CD14-positive monocyte (primary cell): ENCODE data around the gene HCRT. TPM values are rescaled to one million over a fixed set of nuclear protein-coding genes. Genes with fewer than 3 reads are reported as not detected.

Experiments used
- DNase-seq, 3 donors: peaks; one replicate each; pipeline ENCODE4 v3.0.0-alpha.2; 2011 to 2022
- H2AFZ ChIP-seq: 2 replicates; pipeline ENCODE4 v1.6.0; 2012; ENCODE audit warnings: mild to moderate bottlenecking, low read depth, low read length, inconsistent platforms; ENCODE audit not compliant: insufficient read depth, poor library complexity, severe bottlenecking
- H3K27ac ChIP-seq, 2 donors: 1 replicate in 1 of 2; 2 replicates in 1 of 2; pipeline ENCODE4 v1.5.1; 2012 to 2013; ENCODE audit warnings: low read length in 2 of 2, control low read depth in 1 of 2, inconsistent platforms in 1 of 2, low read depth in 1 of 2, mild to moderate bottlenecking in 1 of 2
- H3K27me3 ChIP-seq, 2 donors: one replicate each; pipeline versions ENCODE4 v1.6.0 to v1.6.1; 2011 to 2013; ENCODE audit warnings: low read length in 2 of 2; ENCODE audit not compliant: control insufficient read depth in 2 of 2, insufficient read depth in 2 of 2
- H3K36me3 ChIP-seq, 2 donors: replicated peaks in 1 of 2; 1 replicate in 1 of 2; 2 replicates in 1 of 2; pipeline versions ENCODE4 v1.5.1 to v1.6.1; 2012 to 2013; ENCODE audit warnings: low read length in 2 of 2, control low read depth in 1 of 2, inconsistent platforms in 1 of 2, mild to moderate bottlenecking in 1 of 2; ENCODE audit not compliant: insufficient read depth in 2 of 2, control insufficient read depth in 1 of 2
- H3K4me1 ChIP-seq, 2 donors: 1 replicate in 1 of 2; 2 replicates in 1 of 2; pipeline versions ENCODE4 v1.5.1 to v1.6.1; 2012 to 2013; ENCODE audit warnings: low read length in 2 of 2, control low read depth in 1 of 2, inconsistent platforms in 1 of 2, mild to moderate bottlenecking in 1 of 2, moderate library complexity in 1 of 2; ENCODE audit not compliant: insufficient read depth in 2 of 2, control insufficient read depth in 1 of 2
- H3K4me2 ChIP-seq: replicated peaks from 2 replicates; pipeline ENCODE3; 2012; ENCODE audit warnings: low read length, moderate library complexity, mild to moderate bottlenecking; ENCODE audit not compliant: poor library complexity, severe bottlenecking; ENCODE audit errors: extremely low read depth
- H3K4me3 ChIP-seq, 3 experiments: fragments of 200-600 bp in 1 of 3; sonication (generic) in 1 of 3; replicated peaks in 1 of 3; 1 replicate in 2 of 3; 2 replicates in 1 of 3; pipeline ENCODE4 v1.5.1; 2011 to 2013; ENCODE audit warnings: low read length in 3 of 3, mild to moderate bottlenecking in 3 of 3, control low read depth in 2 of 3, low read depth in 2 of 3, inconsistent platforms in 1 of 3, moderate library complexity in 1 of 3
- H3K79me2 ChIP-seq: 2 replicates; pipeline ENCODE4 v1.6.0; 2012; ENCODE audit warnings: mild to moderate bottlenecking, control low read depth, inconsistent platforms, low read length, moderate library complexity; ENCODE audit not compliant: insufficient read depth
- H3K9ac ChIP-seq: 2 replicates; pipeline ENCODE4 v1.6.0; 2017; ENCODE audit warnings: low read length, mild to moderate bottlenecking; ENCODE audit not compliant: insufficient read depth, poor library complexity, severe bottlenecking
- H3K9me3 ChIP-seq, 2 donors: replicated peaks in 1 of 2; 1 replicate in 1 of 2; 2 replicates in 1 of 2; pipeline versions ENCODE4 v1.5.1 to v1.6.1; 2012 to 2013; ENCODE audit warnings: low read length in 2 of 2, control low read depth in 1 of 2; ENCODE audit not compliant: control insufficient read depth in 1 of 2, insufficient read depth in 1 of 2
- H4K20me1 ChIP-seq: 2 replicates; pipeline ENCODE4 v1.6.0; 2012; ENCODE audit warnings: mild to moderate bottlenecking, low read length, control low read depth, moderate library complexity; ENCODE audit not compliant: insufficient read depth
- H3K27ac Mint-ChIP-seq, 7 donors: one replicate each; pipeline ENCODE4 v1.8.0; 2020; ENCODE audit warnings: mild to moderate bottlenecking in 7 of 7, mixed read lengths in 7 of 7, moderate library complexity in 6 of 7, inconsistent platforms in 2 of 7
- H3K27me3 Mint-ChIP-seq, 3 donors: one replicate each; pipeline ENCODE4 v1.8.0; 2021 to 2022; ENCODE audit warnings: low read depth in 3 of 3, mild to moderate bottlenecking in 3 of 3, mixed read lengths in 3 of 3, moderate library complexity in 3 of 3, inconsistent platforms in 1 of 3
- H3K36me3 Mint-ChIP-seq, 2 donors: one replicate each; pipeline ENCODE4 v1.8.0; 2020; ENCODE audit warnings: mixed read lengths in 2 of 2, inconsistent platforms in 1 of 2, mild to moderate bottlenecking in 1 of 2
- H3K4me1 Mint-ChIP-seq: one replicate; pipeline ENCODE4 v1.8.0; 2020; ENCODE audit warnings: mild to moderate bottlenecking, mixed read lengths
- H3K4me3 Mint-ChIP-seq, 2 donors: one replicate each; pipeline ENCODE4 v1.8.0; 2020; ENCODE audit warnings: mild to moderate bottlenecking in 2 of 2, mixed read lengths in 2 of 2, moderate library complexity in 1 of 2
- H3K9me3 Mint-ChIP-seq, 7 donors: one replicate each; pipeline ENCODE4 v1.8.0; 2020 to 2022; ENCODE audit warnings: mixed read lengths in 7 of 7, mild to moderate bottlenecking in 6 of 7, moderate library complexity in 6 of 7, inconsistent platforms in 2 of 7
- WGBS: methylation state at CpG from one replicate; pipeline ENCODE4 v1.1.5; 2013; ENCODE audit warnings: missing lambda C conversion rate; ENCODE audit not compliant: insufficient coverage; 5-methylcytosine and 5-hydroxymethylcytosine counted together
- intact Hi-C, 2 donors: fragments of 100-400 bp; cut with micrococcal nuclease; formaldehyde crosslinking; loops; one replicate each; pipeline versions ENCODE4 v1.15.0 to v1.15.1; 2023
- polyA plus RNA-seq, 3 donors: library from polyadenylated mRNA; depleted of rRNA in 1 of 3; unstranded in 2 of 3; stranded (reverse) in 1 of 3; fragments of 300-500 nt in 2 of 3; fragments of >200 nt in 1 of 3; fragmentation: Illumina TruSeq in 2 of 3; gene quantifications; 1 replicate in 2 of 3; 2 replicates in 1 of 3; pipeline ENCODE4 v1.2.3, GENCODE V29; 2012 to 2021
- TF ChIP-seq, protein P1 (sequence below): fragments of 200-600 bp; IDR thresholded peaks from one replicate; pipeline ENCODE4 v1.8.0; 2022; ENCODE audit warnings: antibody characterized with exemption, mild to moderate bottlenecking

Gene HCRT
- polyA plus RNA-seq, 3 donors, result not detected

DNA sequence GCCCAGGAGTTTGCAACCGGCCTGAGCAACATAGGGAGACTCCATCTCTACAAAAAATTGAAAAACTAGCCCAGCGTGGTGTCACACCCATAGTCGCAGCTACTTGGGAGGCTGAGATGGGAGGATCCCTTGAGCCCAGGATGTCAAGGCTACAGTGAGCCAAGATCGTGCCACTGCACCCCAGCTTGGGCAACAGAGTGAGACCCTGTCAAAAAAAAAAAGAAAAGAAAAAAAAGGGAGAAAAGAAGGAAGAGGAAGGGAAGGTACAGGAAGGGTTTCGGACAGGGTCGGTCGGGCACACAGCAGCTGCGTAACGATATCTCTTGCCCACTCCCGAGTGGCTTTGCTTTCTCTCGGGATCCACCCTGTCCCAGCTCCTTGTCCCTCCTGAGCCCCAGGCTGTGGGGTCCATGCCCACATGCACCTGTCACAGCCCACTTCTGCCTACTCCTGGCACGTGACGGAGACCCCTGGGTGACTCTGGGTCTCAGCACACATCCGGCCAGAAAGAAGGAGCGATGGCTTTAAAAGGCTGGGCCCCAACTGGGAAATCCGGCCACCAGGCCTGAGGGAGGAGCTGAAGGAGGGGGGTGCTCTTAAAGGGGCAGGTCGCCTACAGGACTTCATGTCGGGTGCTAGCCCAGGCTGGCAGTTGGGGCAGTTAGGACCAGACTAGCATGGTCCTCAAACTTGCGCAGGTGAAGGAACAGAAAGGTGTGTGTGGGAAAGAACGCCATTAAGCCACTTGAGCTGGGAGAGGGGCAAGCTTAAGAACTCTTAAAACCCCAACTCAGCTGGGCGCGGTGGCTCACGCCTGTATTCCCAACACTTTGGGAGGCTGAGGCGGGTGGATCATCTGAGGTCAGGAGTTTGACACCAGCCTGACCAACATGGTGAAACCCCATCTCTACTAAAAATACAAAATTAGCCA, 9.0 kb upstream of the HCRT start, which contains the start of gene GHDC:
GHDC (minus strand) TSS at position 526 of the 931 bp plus-strand sequence. CDS start 913 bp downstream, outside the sequence.
- peak within 1 kb of the TSS; percentile 95 to 100 for H3K4me3 Mint-ChIP-seq
- peak; percentile 58 to 69 (median 64) for DNase-seq
- H3K27me3 Mint-ChIP-seq, result no peaks in the 10 kb centered on the region
- peak within 1 kb of the TSS; percentile 88 to 98 (median 91) for H3K27ac Mint-ChIP-seq
- peaks cover 16 to 24% of the 10 kb centered on the region in 2 donors for H3K36me3 Mint-ChIP-seq
- Histone ChIP-seq H3K27ac (peak within 1 kb of the TSS; percentile 45 to 86), H3K4me1 (peaks cover 44 to 49% of the 10 kb centered on the region in 2 donors), H3K4me3 (peak within 1 kb of the TSS; percentile 88 to 93 (median 89)), H3K79me2 (peaks cover 6% of the 10 kb centered on the region), H4K20me1 (no peaks in the 10 kb centered on the region), H3K9me3 (no peaks in the 10 kb centered on the region), H3K36me3 (peaks cover 13 to 18% of the 10 kb centered on the region in 2 donors), H2AFZ (peak within 1 kb of the TSS; percentile 96), H3K4me2 (peak within 1 kb of the TSS; percentile 86), H3K27me3 (no peaks in the 10 kb centered on the region), H3K9ac (peak within 1 kb of the TSS; percentile 67)
- H3K9me3 Mint-ChIP-seq, result peaks cover 0 to 2% (median 0%) of the 10 kb centered on the region in 7 donors
- peaks cover 38% of the 10 kb centered on the region for H3K4me1 Mint-ChIP-seq
- intact Hi-C loops, result no loop called here
- TF ChIP-seq, protein P1, sequence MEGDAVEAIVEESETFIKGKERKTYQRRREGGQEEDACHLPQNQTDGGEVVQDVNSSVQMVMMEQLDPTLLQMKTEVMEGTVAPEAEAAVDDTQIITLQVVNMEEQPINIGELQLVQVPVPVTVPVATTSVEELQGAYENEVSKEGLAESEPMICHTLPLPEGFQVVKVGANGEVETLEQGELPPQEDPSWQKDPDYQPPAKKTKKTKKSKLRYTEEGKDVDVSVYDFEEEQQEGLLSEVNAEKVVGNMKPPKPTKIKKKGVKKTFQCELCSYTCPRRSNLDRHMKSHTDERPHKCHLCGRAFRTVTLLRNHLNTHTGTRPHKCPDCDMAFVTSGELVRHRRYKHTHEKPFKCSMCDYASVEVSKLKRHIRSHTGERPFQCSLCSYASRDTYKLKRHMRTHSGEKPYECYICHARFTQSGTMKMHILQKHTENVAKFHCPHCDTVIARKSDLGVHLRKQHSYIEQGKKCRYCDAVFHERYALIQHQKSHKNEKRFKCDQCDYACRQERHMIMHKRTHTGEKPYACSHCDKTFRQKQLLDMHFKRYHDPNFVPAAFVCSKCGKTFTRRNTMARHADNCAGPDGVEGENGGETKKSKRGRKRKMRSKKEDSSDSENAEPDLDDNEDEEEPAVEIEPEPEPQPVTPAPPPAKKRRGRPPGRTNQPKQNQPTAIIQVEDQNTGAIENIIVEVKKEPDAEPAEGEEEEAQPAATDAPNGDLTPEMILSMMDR, result no peak
- 3% methylated on average over 12 of the region's 24 CpGs for WGBS

DNA sequence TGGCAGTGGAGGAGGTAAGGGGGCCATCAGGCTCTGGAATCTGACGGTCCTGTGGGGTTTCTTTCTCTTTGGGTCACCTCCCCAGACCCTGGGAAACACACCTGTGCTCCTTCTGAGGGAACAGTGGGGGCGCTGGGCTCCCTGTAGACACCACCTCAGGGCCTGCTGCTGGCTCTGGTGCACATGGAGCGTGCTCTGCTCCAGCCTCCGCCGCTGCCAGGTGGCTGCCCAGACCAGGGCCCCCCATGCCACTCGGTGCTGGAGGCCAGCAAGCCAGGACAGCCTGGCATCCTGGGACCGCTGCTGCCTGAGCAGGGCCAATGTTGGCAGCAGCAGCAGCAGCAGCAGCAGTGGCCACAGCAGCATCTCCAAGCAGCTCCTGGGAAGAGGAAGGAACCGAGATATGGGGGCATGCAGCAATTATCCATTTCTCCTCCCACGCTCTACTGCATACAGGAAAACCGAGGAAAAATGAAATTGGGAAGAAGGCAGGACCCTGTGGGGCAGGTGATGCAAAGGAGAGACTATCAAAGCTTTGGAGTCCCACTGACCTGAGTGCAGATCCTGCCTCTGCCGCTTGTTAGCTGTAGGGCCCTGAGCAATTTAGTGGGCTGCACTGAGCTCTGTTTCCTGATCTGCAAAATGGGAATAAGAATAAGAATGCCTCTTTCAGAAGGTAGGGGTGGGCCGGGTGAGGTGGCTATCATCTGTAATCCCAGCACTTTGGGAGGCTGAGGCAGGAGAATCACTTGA, 8.1 kb upstream of the HCRT start:
- Histone ChIP-seq H3K4me1 (peaks cover 44 to 49% of the 10 kb centered on the region in 2 donors), H3K79me2 (peaks cover 6% of the 10 kb centered on the region), H3K4me2 (peak overlapping the region; percentile 86), H3K27ac (peak overlapping the region; percentile 17 to 86), H3K4me3 (peak overlapping the region; percentile 88 to 93 (median 89)), H4K20me1 (no peaks in the 10 kb centered on the region), H3K9ac (peak overlapping the region; percentile 67), H3K9me3 (no peaks in the 10 kb centered on the region), H3K36me3 (peaks cover 13 to 18% of the 10 kb centered on the region in 2 donors), H2AFZ (peak overlapping the region; percentile 96), H3K27me3 (no peaks in the 10 kb centered on the region)
- peak overlapping the region; percentile 95 to 100 for H3K4me3 Mint-ChIP-seq
- 84% methylated on average over 8 of the region's 12 CpGs for WGBS
- H3K4me1 Mint-ChIP-seq, result peaks cover 39% of the 10 kb centered on the region
- H3K9me3 Mint-ChIP-seq, result peaks cover 0 to 2% (median 0%) of the 10 kb centered on the region in 7 donors
- peak overlapping the region in 6 of 7 donors; percentile 88 to 98 (median 92) for H3K27ac Mint-ChIP-seq
- no peaks in the 10 kb centered on the region for H3K27me3 Mint-ChIP-seq
- H3K36me3 Mint-ChIP-seq, result peaks cover 16 to 24% of the 10 kb centered on the region in 2 donors
- intact Hi-C loops, result no loop called here
- no peak for DNase-seq
- TF ChIP-seq, protein P1, result no peak
